Cardiac muscle cell (in vitro differentiated cells and primary cell): ENCODE data around the gene OSBPL5. TPM values are rescaled to one million over a fixed set of nuclear protein-coding genes. Genes with fewer than 3 reads are reported as not detected.

Experiments used
- DNase-seq, 2 donors: peaks; one replicate each; pipeline versions ENCODE4 v3.0.0 to v3.0.0-alpha.2; 2010 to 2017; ENCODE audit warnings: low read depth in 1 of 2, low spot score in 1 of 2
- H3K27ac ChIP-seq: fragments of 200-600 bp; sonication (generic); 2 replicates; pipeline ENCODE4 v1.5.1; 2016
- H3K27me3 ChIP-seq: fragments of 200-600 bp; sonication (generic); 2 replicates; pipeline ENCODE4 v1.6.0; 2016; ENCODE audit warnings: control low read depth
- H3K36me3 ChIP-seq: fragments of 200-600 bp; sonication (generic); 2 replicates; pipeline ENCODE4 v1.5.1; 2016; ENCODE audit warnings: control low read depth
- H3K4me1 ChIP-seq: fragments of 200-600 bp; sonication (generic); 2 replicates; pipeline ENCODE4 v1.8.1; 2017; ENCODE audit warnings: low read depth, mild to moderate bottlenecking, mixed run types
- H3K4me3 ChIP-seq: fragments of 200-600 bp; sonication (generic); 2 replicates; pipeline ENCODE4 v1.5.1; 2016; ENCODE audit warnings: mild to moderate bottlenecking
- H3K9me3 ChIP-seq: fragments of 200-600 bp; sonication (generic); 2 replicates; pipeline ENCODE4 v1.5.1; 2017; ENCODE audit warnings: low read depth, mild to moderate bottlenecking, control low read depth
- polyA plus RNA-seq: library from polyadenylated mRNA; unstranded; fragments of >200 nt; fragmentation: Nextera tagmentation; extraction: Ambion mirVana; gene quantifications from 2 replicates; pipeline ENCODE4 v1.2.1, GENCODE V29; 2016
- total RNA-seq: library from RNA; depleted of rRNA; stranded (reverse); fragments of >200 nt; gene quantifications from 2 replicates; pipeline ENCODE4 v1.2.3, GENCODE V29; 2016
- TF ChIP-seq, protein P1 (sequence below): IDR thresholded peaks from 2 replicates; pipeline ENCODE4 v1.5.1; 2012; ENCODE audit warnings: low read depth, mild to moderate bottlenecking, low read length

Gene OSBPL5
- total and polyA plus RNA-seq, 2 experiments from 2014 or later: 20.9 to 33.9 TPM

DNA sequence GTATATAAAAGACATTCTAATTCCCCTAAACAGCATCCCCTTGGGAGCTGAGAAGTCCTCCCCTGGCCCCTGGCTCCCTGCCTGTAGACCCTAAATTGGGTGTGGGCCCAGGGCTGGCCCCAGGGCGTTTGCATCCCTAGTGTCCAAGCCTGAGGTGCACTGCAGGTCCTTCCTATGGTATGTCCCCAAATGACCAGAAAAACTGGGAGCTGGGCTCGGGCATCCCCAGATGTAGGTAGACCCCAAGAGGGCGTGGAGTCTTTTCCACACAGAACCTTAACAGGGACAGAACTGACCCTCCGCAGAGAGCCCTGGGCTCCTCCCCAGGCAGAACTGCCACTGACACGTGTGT, 782 bp upstream of the OSBPL5 start:
- DNase-seq: peak in 1 of 2 donors; percentile 0
- H3K4me3 ChIP-seq: no peak overlapping the region

GRCh38 chr11:3164552-3165151, 458 bp downstream of the OSBPL5 start:
- no peaks in the 10 kb centered on the region for H3K36me3 ChIP-seq
- H3K9me3 ChIP-seq: no peaks in the 10 kb centered on the region
- no peak for DNase-seq
- TF ChIP-seq, protein P1, sequence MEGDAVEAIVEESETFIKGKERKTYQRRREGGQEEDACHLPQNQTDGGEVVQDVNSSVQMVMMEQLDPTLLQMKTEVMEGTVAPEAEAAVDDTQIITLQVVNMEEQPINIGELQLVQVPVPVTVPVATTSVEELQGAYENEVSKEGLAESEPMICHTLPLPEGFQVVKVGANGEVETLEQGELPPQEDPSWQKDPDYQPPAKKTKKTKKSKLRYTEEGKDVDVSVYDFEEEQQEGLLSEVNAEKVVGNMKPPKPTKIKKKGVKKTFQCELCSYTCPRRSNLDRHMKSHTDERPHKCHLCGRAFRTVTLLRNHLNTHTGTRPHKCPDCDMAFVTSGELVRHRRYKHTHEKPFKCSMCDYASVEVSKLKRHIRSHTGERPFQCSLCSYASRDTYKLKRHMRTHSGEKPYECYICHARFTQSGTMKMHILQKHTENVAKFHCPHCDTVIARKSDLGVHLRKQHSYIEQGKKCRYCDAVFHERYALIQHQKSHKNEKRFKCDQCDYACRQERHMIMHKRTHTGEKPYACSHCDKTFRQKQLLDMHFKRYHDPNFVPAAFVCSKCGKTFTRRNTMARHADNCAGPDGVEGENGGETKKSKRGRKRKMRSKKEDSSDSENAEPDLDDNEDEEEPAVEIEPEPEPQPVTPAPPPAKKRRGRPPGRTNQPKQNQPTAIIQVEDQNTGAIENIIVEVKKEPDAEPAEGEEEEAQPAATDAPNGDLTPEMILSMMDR: no peak
- H3K27me3 ChIP-seq: no peaks in the 10 kb centered on the region
- peaks cover 34% of the 10 kb centered on the region for H3K4me1 ChIP-seq
- H3K4me3 ChIP-seq: peak overlapping the region; percentile 65
- H3K27ac ChIP-seq: no peak overlapping the region

More for the DNA sequence above, 782 bp upstream of the OSBPL5 start:
- Histone ChIP-seq H3K36me3 (no peaks in the 10 kb centered on the region), H3K27ac (no peak overlapping the region), H3K9me3 (no peaks in the 10 kb centered on the region), H3K4me1 (peaks cover 33% of the 10 kb centered on the region), H3K27me3 (no peaks in the 10 kb centered on the region)
- TF ChIP-seq, protein P1: no peak

GRCh38 chr11:3164138-3164551, 965 bp downstream of the OSBPL5 start:
- no peak for DNase-seq
- TF ChIP-seq, protein P1: no peak
- Histone ChIP-seq H3K9me3 (no peaks in the 10 kb centered on the region), H3K4me3 (peak overlapping the region; percentile 65), H3K4me1 (peaks cover 34% of the 10 kb centered on the region), H3K36me3 (no peaks in the 10 kb centered on the region), H3K27ac (no peak overlapping the region), H3K27me3 (no peaks in the 10 kb centered on the region)

GRCh38 chr11:3163241-3163981, 1.7 kb downstream of the OSBPL5 start:
- no peaks in the 10 kb centered on the region for H3K9me3 ChIP-seq
- peaks cover 34% of the 10 kb centered on the region for H3K4me1 ChIP-seq
- H3K36me3 ChIP-seq: no peaks in the 10 kb centered on the region
- no peak for DNase-seq
- TF ChIP-seq, protein P1: no peak
- no peaks in the 10 kb centered on the region for H3K27me3 ChIP-seq
- H3K27ac ChIP-seq: no peak overlapping the region
- H3K4me3 ChIP-seq: peak overlapping the region; percentile 65

DNA sequence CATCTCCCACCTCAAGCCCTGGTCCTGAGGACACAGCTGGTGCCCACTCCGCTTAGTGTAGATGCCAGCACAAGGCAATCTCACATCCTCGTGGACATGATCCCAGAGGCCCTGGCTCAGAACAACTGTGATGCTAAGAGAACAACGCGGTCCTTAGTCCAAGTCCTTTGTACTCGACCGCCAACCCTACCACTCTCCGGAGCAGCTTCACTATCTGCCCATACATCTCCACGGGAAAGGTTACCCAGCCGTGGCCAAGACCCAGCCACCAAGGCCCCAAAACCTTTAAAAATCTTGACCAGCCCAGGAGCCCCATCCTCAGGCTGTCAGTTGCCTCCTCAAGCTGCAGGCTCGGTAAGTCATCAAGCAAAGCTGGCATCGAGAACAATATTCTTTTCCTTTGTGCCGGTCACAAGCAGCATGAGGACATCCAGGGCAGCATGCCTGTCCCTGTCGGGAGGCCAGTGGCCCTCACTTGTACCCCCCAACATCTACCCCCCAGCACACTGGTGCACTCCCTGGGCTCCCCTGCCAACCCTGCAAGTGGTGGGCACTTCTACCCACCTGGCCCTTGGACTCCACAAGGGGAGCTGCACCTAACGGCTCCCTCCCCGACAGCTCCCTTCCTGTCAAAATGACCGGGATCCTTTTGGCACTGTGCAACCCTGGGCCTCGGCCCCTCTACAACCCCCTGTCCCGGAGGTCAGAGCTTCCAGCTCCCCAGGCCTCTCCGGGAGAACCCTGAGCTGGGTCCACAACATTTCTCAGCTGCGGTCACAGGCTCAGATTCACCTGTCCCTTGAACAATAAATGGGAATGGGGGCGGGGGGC, 2.5 kb downstream of the OSBPL5 start:
- Histone ChIP-seq H3K27me3 (no peaks in the 10 kb centered on the region), H3K9me3 (no peaks in the 10 kb centered on the region), H3K4me3 (no peak overlapping the region), H3K4me1 (peaks cover 34% of the 10 kb centered on the region), H3K36me3 (no peaks in the 10 kb centered on the region), H3K27ac (no peak overlapping the region)
- TF ChIP-seq, protein P1: no peak
- DNase-seq: no peak
